Fibroblast of lung (primary cell): Measurements from ENCODE around the gene TOP1.

Experiments used
- CTCF ChIP-seq, 2 donors: IDR thresholded peaks in 1 of 2; conservative IDR thresholded peaks in 1 of 2; 1 replicate in 1 of 2; 2 replicates in 1 of 2; pipeline ENCODE4 v1.5.1; 2011 to 2012; ENCODE audit warnings: low read length in 2 of 2, control low read depth in 1 of 2, inconsistent platforms in 1 of 2, low read depth in 1 of 2, mild to moderate bottlenecking in 1 of 2
- EZH2 ChIP-seq: IDR thresholded peaks from 2 replicates; pipeline ENCODE4 v1.5.1; 2012; ENCODE audit warnings: low read length, control low read depth, mild to moderate bottlenecking; ENCODE audit errors: missing control alignments

- TF ChIP-seq CTCF (conservative IDR thresholded peaks at IDR 0.05 in 1 of 2, IDR thresholded peaks at IDR 0.05 in 1 of 2; ENCODE audit: low read depth in 1 of 2, low read length in 2 of 2) (no peak), EZH2 (no peak)
These were observed 105.2 kb downstream of the TOP1 start for GRCh38 chr20:41133709-41134361.
